ENCODE results near the gene ZNF485. TPM values are rescaled to one million over a fixed set of nuclear protein-coding genes. Genes with fewer than 3 reads are reported as not detected.

The ZNF485 gene
- total and polyA plus RNA-seq, 2 of the 8 experiments (the other 6 are each of a cell fraction or from before 2014, with no cell fraction given) = 2.5 to 8.2 TPM

DNA sequence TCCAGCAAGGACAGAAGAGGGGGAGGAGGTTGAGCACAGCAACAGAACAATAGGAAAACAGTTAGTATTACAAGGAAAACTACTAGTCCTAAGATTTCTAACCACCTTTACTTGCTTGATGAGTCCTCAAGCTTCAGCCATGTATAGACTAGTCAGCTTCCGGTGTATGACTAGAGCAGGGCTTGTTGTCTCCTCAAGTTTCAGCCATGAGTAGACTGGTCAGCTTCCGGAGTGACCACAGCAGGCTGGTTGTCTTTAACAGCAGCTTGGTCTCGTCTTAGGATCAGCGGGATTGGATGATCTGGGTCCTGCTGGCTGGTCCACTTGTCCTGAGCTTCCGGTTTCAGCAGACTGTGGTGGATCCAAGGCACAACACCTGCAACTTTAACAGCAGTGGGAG, 21.2 kb upstream of the ZNF485 start:
- Histone ChIP-seq H4K8ac (ENCODE audit: extremely low read depth, insufficient read depth, low read length) (no peak overlapping the region), H3K27ac (ENCODE audit: low read depth, low read length) (no peak overlapping the region), H3K27me3 (replicated peaks in 1 of 4; ENCODE audit: control insufficient read depth in 3 of 4, extremely low read depth in 1 of 4, insufficient read depth in 3 of 4, low read length in 3 of 4) (no peaks in the 10 kb centered on the region), H3K14ac (ENCODE audit: insufficient read length) (no peak overlapping the region), H3K4me1 (replicated peaks in 1 of 4; ENCODE audit: control insufficient read depth in 3 of 4, insufficient read depth in 4 of 4, low read length in 3 of 4) (no peaks in the 10 kb centered on the region), H2BK15ac (ENCODE audit: low read length) (no peak overlapping the region), H2AFZ (ENCODE audit: low read length) (no peak overlapping the region), H3K23me2 (ENCODE audit: low read depth, low read length) (no peaks in the 10 kb centered on the region), H3K4me3 (ENCODE audit: extremely low read depth in 1 of 4, insufficient read depth in 2 of 4, low read depth in 3 of 4, low read length in 4 of 4) (no peak overlapping the region), H2BK12ac (ENCODE audit: low read depth, low read length) (no peak overlapping the region), H3K79me2 (ENCODE audit: control insufficient read depth in 1 of 2, insufficient read depth in 2 of 2, low read length in 2 of 2) (no peaks in the 10 kb centered on the region), H4K20me1 (replicated peaks in 1 of 2; ENCODE audit: control insufficient read depth in 1 of 2, insufficient read depth in 2 of 2, low read length in 2 of 2) (no peaks in the 10 kb centered on the region), H3K4me2 (ENCODE audit: insufficient read depth in 1 of 2, low read depth in 2 of 2, low read length in 2 of 2) (no peak overlapping the region), H2BK5ac (ENCODE audit: low read depth, low read length) (no peak overlapping the region), H3K4ac (replicated peaks; ENCODE audit: insufficient read length, low read depth, low read length) (no peak overlapping the region), H2BK120ac (replicated peaks; ENCODE audit: low read depth, low read length) (no peak overlapping the region), H4K91ac (replicated peaks; ENCODE audit: insufficient read length, low read length) (no peak overlapping the region), H3K9ac (replicated peaks in 1 of 4; ENCODE audit: extremely low read depth in 1 of 4, low read depth in 3 of 4, low read length in 3 of 4) (no peak overlapping the region), H4K5ac (ENCODE audit: insufficient read length, low read depth, low read length) (no peak overlapping the region), H3K18ac (ENCODE audit: extremely low read depth, low read length) (no peak overlapping the region), H3K56ac (replicated peaks; ENCODE audit: insufficient read length, low read depth, low read length) (no peak overlapping the region), H3K9me3 (ENCODE audit: insufficient read depth in 2 of 2, low read depth in 1 of 2, low read length in 1 of 2) (peaks cover 13 to 14% of the 10 kb centered on the region in 2 experiments; a peak in 2 of 4 replicates), H2AK5ac (ENCODE audit: low read depth, low read length) (no peak overlapping the region), H3K36me3 (ENCODE audit: control insufficient read depth in 2 of 4, insufficient read depth in 4 of 4, low read length in 3 of 4) (no peaks in the 10 kb centered on the region), H2BK20ac (ENCODE audit: low read length) (no peak overlapping the region), H3K79me1 (ENCODE audit: low read depth, low read length) (no peaks in the 10 kb centered on the region), H3K23ac (ENCODE audit: insufficient read length) (no peak overlapping the region)
- POLR2A ChIA-PET (ENCODE audit: partially characterized antibody) = no interaction called here
- TF ChIP-seq KDM1A (IDR thresholded peaks at IDR 0.05; ENCODE audit: borderline replicate concordance, low read length) (no peak), CBX5 (IDR thresholded peaks at IDR 0.05; ENCODE audit: low read depth, low read length) (no peak), TAF1 (IDR thresholded peaks at IDR 0.05; ENCODE audit: low read depth, low read length) (no peak), JUND (IDR thresholded peaks at IDR 0.05; ENCODE audit: low read length) (no peak), GTF2F1 (IDR thresholded peaks at IDR 0.05; ENCODE audit: borderline replicate concordance, low read depth, low read length) (no peak), EP300 (IDR thresholded peaks at IDR 0.05; ENCODE audit: borderline replicate concordance in 1 of 2, low read depth in 2 of 2, low read length in 2 of 2) (no peak), SRF (IDR thresholded peaks at IDR 0.05; ENCODE audit: low read depth, low read length) (no peak), HDAC6 (IDR thresholded peaks at IDR 0.05; ENCODE audit: low read depth, low read length) (no peak), TEAD4 (IDR thresholded peaks at IDR 0.05; ENCODE audit: low read depth, low read length) (no peak), RFX5 (IDR thresholded peaks at IDR 0.05; ENCODE audit: borderline replicate concordance, low read depth, low read length) (no peak), SIN3A (conservative IDR thresholded peaks at IDR 0.05 in 1 of 2, IDR thresholded peaks at IDR 0.05 in 1 of 2; ENCODE audit: low read depth in 1 of 2, low read length in 2 of 2) (no peak), TBP (IDR thresholded peaks at IDR 0.05; ENCODE audit: low read depth, low read length) (no peak)
- TF ChIP-seq, protein P1, sequence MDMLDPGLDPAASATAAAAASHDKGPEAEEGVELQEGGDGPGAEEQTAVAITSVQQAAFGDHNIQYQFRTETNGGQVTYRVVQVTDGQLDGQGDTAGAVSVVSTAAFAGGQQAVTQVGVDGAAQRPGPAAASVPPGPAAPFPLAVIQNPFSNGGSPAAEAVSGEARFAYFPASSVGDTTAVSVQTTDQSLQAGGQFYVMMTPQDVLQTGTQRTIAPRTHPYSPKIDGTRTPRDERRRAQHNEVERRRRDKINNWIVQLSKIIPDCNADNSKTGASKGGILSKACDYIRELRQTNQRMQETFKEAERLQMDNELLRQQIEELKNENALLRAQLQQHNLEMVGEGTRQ (IDR thresholded peaks at IDR 0.05; ENCODE audit: low read length) = no peak
- FAIRE-seq = no peak
- CTCF ChIA-PET (ENCODE audit: partially characterized antibody) = no interaction called here
- no peak for DNase-seq (ENCODE audit: low read depth in 1 of 2, low spot score in 2 of 2)
- WGBS, 2 experiments (ENCODE audit: extremely low coverage in 1 of 2, insufficient coverage in 1 of 2, insufficient read length in 1 of 2, insufficient replicate concordance in 2 of 2, low coverage in 1 of 2, low lambda C conversion rate in 2 of 2, missing lambda C conversion rate in 1 of 2) = 87% methylated on average over 5 of the region's 5 CpGs; no CpG with 5 or more reads in 1 of the 2 experiments

Measured in H1 (cell line).